Stomach (tissue), 9 donors: ENCODE data around the gene FCRL2. TPM values are rescaled to one million over a fixed set of nuclear protein-coding genes. Genes with fewer than 3 reads are reported as not detected.

Source experiments
- DNase-seq, 2 donors: peaks; one replicate each; pipeline versions ENCODE4 v3.0.0 to v3.0.0-alpha.2; 2013 to 2019
- H3K27ac ChIP-seq, 5 donors: fragments of 200-600 bp in 4 of 5; sonication (generic) in 4 of 5; one replicate each; pipeline ENCODE4 v1.5.1; 2013 to 2019; ENCODE audit warnings: mild to moderate bottlenecking in 1 of 5, moderate library complexity in 1 of 5
- H3K27me3 ChIP-seq, 3 donors: fragments of 200-600 bp; sonication (generic); one replicate each; pipeline ENCODE4 v1.5.1; 2017 to 2019; ENCODE audit warnings: mixed run types in 1 of 3
- H3K36me3 ChIP-seq, 4 donors: fragments of 200-600 bp; sonication (generic); 1 replicate in 3 of 4; 2 replicates in 1 of 4; pipeline ENCODE4 v1.5.1; 2016 to 2019
- H3K4me1 ChIP-seq, 4 donors: fragments of 200-600 bp; sonication (generic); one replicate each; pipeline ENCODE4 v1.5.1; 2016 to 2019
- H3K4me3 ChIP-seq, 4 donors: fragments of 200-600 bp; sonication (generic) in 3 of 4; one replicate each; pipeline ENCODE4 v1.5.1; 2016 to 2019; ENCODE audit warnings: mild to moderate bottlenecking in 1 of 4
- H3K9me3 ChIP-seq, 4 donors: fragments of 200-600 bp; sonication (generic); one replicate each; pipeline ENCODE4 v1.5.1; 2016 to 2019
- CTCF ChIP-seq, 7 experiments: fragments of 450-650 bp in 4 of 7; fragments of 200-600 bp in 3 of 7; sonication (generic) in 3 of 7; IDR thresholded peaks; one replicate each; pipeline ENCODE4 v1.5.1; 2016 to 2019; ENCODE audit warnings: antibody characterized with exemption in 7 of 7, control low read depth in 2 of 7, mild to moderate bottlenecking in 1 of 7
- EP300 ChIP-seq: sonication (generic); formaldehyde crosslinking; IDR thresholded peaks from one replicate; pipeline ENCODE4 v1.6.1; 2017; ENCODE audit warnings: antibody characterized with exemption
- POLR2A ChIP-seq, 4 donors: fragments of 450-650 bp; IDR thresholded peaks; one replicate each; pipeline ENCODE4 v1.6.1; 2016; ENCODE audit warnings: antibody characterized with exemption in 4 of 4, control low read depth in 2 of 4, mild to moderate bottlenecking in 1 of 4, moderate library complexity in 1 of 4
- POLR2AphosphoS5 ChIP-seq, 3 donors: sonication (generic); formaldehyde crosslinking; IDR thresholded peaks; one replicate each; pipeline ENCODE4 v1.6.1; 2016; ENCODE audit warnings: antibody characterized with exemption in 3 of 3
- WGBS, 5 donors: extraction: QIAGEN DNeasy Blood & Tissue Kit in 3 of 5; methylation state at CpG; one replicate each; pipeline versions ENCODE4 v1.1.5 to v1.1.7; 2013 to 2018; 5-methylcytosine and 5-hydroxymethylcytosine counted together
- intact Hi-C: fragments of 100-400 bp; cut with DNase I; formaldehyde crosslinking; loops from one replicate; pipeline ENCODE4 v1.15.1; 2023; ENCODE audit warnings: low total_unique reads
- polyA plus RNA-seq, 3 donors: library from polyadenylated mRNA; stranded (reverse); fragments of 200-250 nt; gene quantifications; one replicate each; pipeline ENCODE4 v1.2.3, GENCODE V29; 2013
- total RNA-seq, 5 donors: library from RNA; depleted of rRNA; stranded (reverse); fragments of >200 nt; gene quantifications; one replicate each; pipeline versions ENCODE4 v1.1.0 to v1.2.3, GENCODE V29; 2014 to 2016
- donor health status: healthy with polysubstance abuse.
- donor health status: Bipolar disorder and iron deficiency.
- donor health status: healthy.

The FCRL2 gene
- total and polyA plus RNA-seq, 8 donors: 0.37 to 2.5 (median 0.90) TPM; not detected in 3

- no peak overlapping the region for H3K4me3 ChIP-seq
- H3K36me3 ChIP-seq: no peaks in the 10 kb centered on the region
- no peaks in the 10 kb centered on the region for H3K9me3 ChIP-seq
- DNase-seq: no peak
- H3K4me1 ChIP-seq: no peaks in the 10 kb centered on the region
- intact Hi-C loops: no loop called here
- TF ChIP-seq POLR2A (IDR thresholded peaks at IDR 0.05) (no peak), EP300 (no peak), CTCF (IDR thresholded peaks at IDR 0.05) (no peak), POLR2AphosphoS5 (IDR thresholded peaks at IDR 0.05) (no peak)
- H3K27ac ChIP-seq: no peak overlapping the region
- H3K27me3 ChIP-seq: peaks cover 0 to 8% (median 0%) of the 10 kb centered on the region in 3 donors
- 71 to 82% (median 75%) methylated on average over 5 of the region's 5 CpGs for WGBS, 5 donors
Observed at GRCh38 chr1:157702308-157702825, 74.6 kb downstream of the FCRL2 start.

- 74 to 84% (median 79%) methylated on average over 4 of the region's 4 CpGs for WGBS, 5 donors
- DNase-seq: no peak
- Histone ChIP-seq H3K36me3 (no peaks in the 10 kb centered on the region), H3K4me3 (no peak within 1 kb of the TSS), H3K27me3 (peaks cover 0 to 15% (median 0%) of the 10 kb centered on the region in 3 donors), H3K9me3 (no peaks in the 10 kb centered on the region), H3K27ac (no peak within 1 kb of the TSS), H3K4me1 (no peaks in the 10 kb centered on the region)
- TF ChIP-seq CTCF (IDR thresholded peaks at IDR 0.05) (no peak), POLR2A (IDR thresholded peaks at IDR 0.05) (no peak), POLR2AphosphoS5 (IDR thresholded peaks at IDR 0.05) (no peak), EP300 (no peak)
- intact Hi-C loops: no loop called here
Observed at GRCh38 chr1:157700732-157701131, 76.2 kb downstream of the FCRL2 start, which contains the start of gene FCRL3. Gene FCRL3 (minus strand): TSS chr1:157700769. CDS start chr1:157700489, 280 bp downstream.

GRCh38 chr1:157700305-157700704, 76.6 kb downstream of the FCRL2 start:
- intact Hi-C loops: no loop called here

GRCh38 chr1:157697781-157698569, 79.0 kb downstream of the FCRL2 start:
- Histone ChIP-seq H3K4me3 (no peak overlapping the region), H3K36me3 (no peaks in the 10 kb centered on the region), H3K9me3 (no peaks in the 10 kb centered on the region), H3K27ac (no peak overlapping the region), H3K27me3 (peaks cover 0 to 15% (median 0%) of the 10 kb centered on the region in 3 donors), H3K4me1 (no peaks in the 10 kb centered on the region)
- WGBS, 5 donors: 69 to 81% (median 71%) methylated on average over 4 of the region's 4 CpGs
- no peak for DNase-seq
- intact Hi-C loops: no loop called here
- no peak for TF ChIP-seq POLR2A (IDR thresholded peaks at IDR 0.05)
- no peak for TF ChIP-seq EP300
- no peak for TF ChIP-seq POLR2AphosphoS5 (IDR thresholded peaks at IDR 0.05)
- no peak for TF ChIP-seq CTCF (IDR thresholded peaks at IDR 0.05)

More at GRCh38 chr1:157700305-157700704, 76.6 kb downstream of the FCRL2 start:
- no peak for TF ChIP-seq EP300
- TF ChIP-seq POLR2A (IDR thresholded peaks at IDR 0.05): no peak
- TF ChIP-seq POLR2AphosphoS5 (IDR thresholded peaks at IDR 0.05): no peak
- TF ChIP-seq CTCF (IDR thresholded peaks at IDR 0.05): no peak
- 64 to 79% (median 75%) methylated on average over 4 to 5 of the region's 5 CpGs for WGBS, 5 donors
- H3K36me3 ChIP-seq: no peaks in the 10 kb centered on the region
- H3K27ac ChIP-seq: no peak overlapping the region
- H3K27me3 ChIP-seq: peaks cover 0 to 15% (median 0%) of the 10 kb centered on the region in 3 donors
- no peaks in the 10 kb centered on the region for H3K9me3 ChIP-seq
- no peaks in the 10 kb centered on the region for H3K4me1 ChIP-seq
- H3K4me3 ChIP-seq: no peak overlapping the region
- no peak for DNase-seq
